Smooth muscle cell (in vitro differentiated cells): ENCODE measurements around the gene TRIM16. TPM values are rescaled to one million over a fixed set of nuclear protein-coding genes. Genes with fewer than 3 reads are reported as not detected.
A peak's percentile ranks its signal among the peaks of the same experiment; 100 is the strongest.
"Not testable (repeated sequence)": the region's sequence is repeated elsewhere in the genome, so short reads cannot be mapped to it uniquely, and the experiment has no call there.

Experiments
- DNase-seq: peaks from one replicate; lab custom pipeline; 2025; ENCODE audit not compliant: unreplicated experiment; lab: John Stamatoyannopoulos, UW
- H2AFZ ChIP-seq: fragments of 200-600 bp; sonication (generic); 2 replicates; pipeline ENCODE4 v1.6.0; 2016; ENCODE audit warnings: antibody characterized with exemption, low read depth, mild to moderate bottlenecking
- H3F3A ChIP-seq: fragments of 200-600 bp; sonication (generic); 2 replicates; pipeline ENCODE4 v1.6.0; 2017; ENCODE audit warnings: antibody characterized with exemption, low read depth
- H3K27ac ChIP-seq: fragments of 200-600 bp; sonication (generic); 2 replicates; pipeline ENCODE4 v1.5.1; 2016; ENCODE audit warnings: low read depth, mild to moderate bottlenecking
- H3K27me3 ChIP-seq: fragments of 200-600 bp; sonication (generic); 2 replicates; pipeline ENCODE4 v1.6.1; 2016; ENCODE audit warnings: low read depth, mild to moderate bottlenecking
- H3K36me3 ChIP-seq: fragments of 200-600 bp; sonication (generic); 2 replicates; pipeline ENCODE4 v1.5.1; 2016; ENCODE audit warnings: low read depth
- H3K4me1 ChIP-seq: fragments of 200-600 bp; sonication (generic); 2 replicates; pipeline ENCODE4 v1.5.1; 2016; ENCODE audit warnings: low read depth
- H3K4me2 ChIP-seq: fragments of 200-600 bp; sonication (generic); 2 replicates; pipeline ENCODE4 v1.6.0; 2016; ENCODE audit warnings: mild to moderate bottlenecking
- H3K4me3 ChIP-seq: fragments of 200-600 bp; sonication (generic); 2 replicates; pipeline ENCODE4 v1.5.1; 2016; ENCODE audit warnings: mild to moderate bottlenecking
- H3K79me2 ChIP-seq: fragments of 200-600 bp; sonication (generic); 2 replicates; pipeline ENCODE4 v1.6.0; 2016; ENCODE audit warnings: low read depth, mild to moderate bottlenecking
- H3K9ac ChIP-seq: fragments of 200-600 bp; sonication (generic); 2 replicates; pipeline ENCODE4 v1.6.0; 2016; ENCODE audit warnings: low read depth
- H3K9me3 ChIP-seq: fragments of 200-600 bp; sonication (generic); replicated peaks from 2 replicates; pipeline ENCODE4 v1.5.1; 2016; ENCODE audit warnings: low read depth
- H4K20me1 ChIP-seq: fragments of 200-600 bp; sonication (generic); 2 replicates; pipeline ENCODE4 v1.6.0; 2016; ENCODE audit warnings: low read depth
- WGBS: methylation state at CpG from one replicate; pipeline ENCODE4 v1.1.7; 2016; ENCODE audit warnings: low lambda C conversion rate; 5-methylcytosine and 5-hydroxymethylcytosine counted together
- polyA plus RNA-seq: library from polyadenylated mRNA; unstranded; fragments of >200 nt; fragmentation: Nextera tagmentation; extraction: Ambion mirVana; gene quantifications from 2 replicates; pipeline ENCODE4 v1.2.1, GENCODE V29; 2016
- total RNA-seq: library from RNA; depleted of rRNA; stranded (reverse); fragments of >200 nt; gene quantifications from 2 replicates; pipeline ENCODE4 v1.2.3, GENCODE V29; 2014

Gene TRIM16
- total and polyA plus RNA-seq, 2 experiments from 2014 or later = 20.7 to 29.7 TPM

DNA sequence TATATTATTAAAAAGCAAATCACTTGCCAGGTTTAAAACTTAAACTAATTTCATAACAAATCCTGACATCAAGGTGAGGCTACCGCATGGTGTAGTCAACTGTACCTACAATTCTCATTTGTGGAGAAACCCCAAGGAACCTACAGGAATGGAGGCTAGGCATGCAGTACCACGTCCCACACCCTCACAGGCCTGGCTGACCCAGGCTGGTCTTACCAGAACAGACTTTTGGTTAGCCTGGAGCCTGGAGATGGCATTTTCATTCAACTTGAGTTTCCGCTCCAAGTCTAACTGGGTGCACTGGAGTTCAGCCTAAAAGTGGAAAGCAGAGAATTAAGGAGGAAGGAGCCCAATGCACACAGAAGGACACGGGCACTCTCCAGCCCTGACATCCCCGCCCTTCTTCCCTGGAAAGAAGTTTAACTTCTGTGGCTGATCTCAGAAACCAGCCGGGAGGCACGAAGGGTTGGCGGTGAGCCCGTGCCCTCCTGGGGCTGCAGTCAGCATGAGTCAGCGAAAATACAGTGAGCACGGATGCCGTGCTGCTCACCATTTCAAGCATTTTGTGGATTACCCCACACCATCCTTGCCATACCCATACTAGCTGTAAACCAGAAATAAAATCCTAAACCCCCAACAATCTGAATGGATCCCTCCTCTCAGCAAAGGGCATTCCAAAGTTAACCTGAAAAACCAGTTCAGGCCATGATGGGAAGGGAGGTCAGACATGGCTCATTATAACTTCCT is 41.4 kb downstream of the TRIM16 start:
- Histone ChIP-seq H3K27ac (peak overlapping the region; percentile 62), H3K4me1 (peaks cover 11% of the 10 kb centered on the region)
- DNase-seq, H3K79me2 ChIP-seq, H3K9ac ChIP-seq, H3K4me3 ChIP-seq, H3K9me3 ChIP-seq, H3K4me2 ChIP-seq, H3K27me3 ChIP-seq, H2AFZ ChIP-seq, H3F3A ChIP-seq, H4K20me1 ChIP-seq, H3K36me3 ChIP-seq: not testable (repeated sequence)
- WGBS = 57% methylated on average over 3 of the region's 12 CpGs

- WGBS = 96% methylated on average over 4 of the region's 4 CpGs
- not testable (repeated sequence) for H3K4me3 ChIP-seq, H3K36me3 ChIP-seq, DNase-seq, H2AFZ ChIP-seq, H4K20me1 ChIP-seq, H3K4me2 ChIP-seq, H3K79me2 ChIP-seq, H3F3A ChIP-seq, H3K9me3 ChIP-seq, H3K9ac ChIP-seq, H3K27me3 ChIP-seq, H3K27ac ChIP-seq
- H3K4me1 ChIP-seq = peaks cover 11% of the 10 kb centered on the region
These were observed 42.1 kb downstream of the TRIM16 start for GRCh38 chr17:15642014-15642413.

DNA sequence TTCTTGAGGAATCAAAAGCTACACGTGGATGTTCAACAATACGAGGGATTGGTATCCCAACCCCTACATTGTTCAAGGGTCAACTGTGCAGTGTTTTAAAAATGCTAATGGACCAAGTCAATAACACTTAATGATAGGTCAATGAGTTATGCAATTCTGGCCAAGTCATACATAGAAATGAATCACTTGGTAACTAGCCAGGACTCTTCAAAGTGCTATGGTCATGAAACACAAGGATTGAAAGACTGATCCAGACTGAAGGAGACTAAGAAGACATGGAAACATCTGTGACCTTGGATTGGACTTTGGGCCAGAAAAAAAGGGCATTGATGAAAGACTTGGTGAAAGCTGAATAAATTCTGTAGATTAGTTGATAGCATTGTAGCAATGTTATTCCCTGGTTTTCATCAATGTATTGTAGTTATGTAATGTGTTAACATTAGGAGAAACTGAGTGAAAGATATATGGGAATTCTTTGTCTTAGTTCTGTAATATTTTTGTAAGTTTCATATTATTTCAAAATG is 53.1 kb downstream of the TRIM16 start:
- H3K36me3 ChIP-seq, H3K9ac ChIP-seq, H3K27ac ChIP-seq, H3K4me1 ChIP-seq, DNase-seq, H3K9me3 ChIP-seq, H3K4me3 ChIP-seq, H3K4me2 ChIP-seq, H3F3A ChIP-seq, H2AFZ ChIP-seq, H3K79me2 ChIP-seq, H3K27me3 ChIP-seq, H4K20me1 ChIP-seq: not testable (repeated sequence)
- 91% methylated on average over 2 of the region's 2 CpGs for WGBS

DNA sequence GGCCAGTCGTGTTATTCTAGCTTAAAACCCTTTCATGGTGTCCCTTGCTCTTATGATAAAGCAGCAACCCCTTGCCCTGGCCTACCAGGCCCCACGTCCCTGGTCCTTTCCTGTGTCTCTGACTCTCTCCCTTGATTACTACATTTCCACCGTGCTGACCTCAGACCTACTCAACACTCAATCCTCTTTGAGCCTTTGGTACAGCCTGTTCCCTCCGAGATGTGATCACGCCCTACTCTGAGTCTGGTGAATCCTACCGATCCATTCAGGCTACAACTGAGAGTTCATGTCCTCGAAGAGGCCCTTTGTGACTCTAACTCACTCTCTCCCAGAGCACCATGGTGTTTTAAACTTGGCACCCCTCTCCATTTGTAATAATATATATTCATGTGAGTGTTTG is 54.1 kb downstream of the TRIM16 start:
- WGBS = 85% methylated on average over 7 of the region's 7 CpGs
- DNase-seq, H3K79me2 ChIP-seq, H3K9ac ChIP-seq, H3K9me3 ChIP-seq, H4K20me1 ChIP-seq, H3K36me3 ChIP-seq, H3K4me1 ChIP-seq, H3K4me3 ChIP-seq, H3K4me2 ChIP-seq, H3K27ac ChIP-seq, H3K27me3 ChIP-seq, H3F3A ChIP-seq, H2AFZ ChIP-seq: not testable (repeated sequence)

GRCh38 chr17:15623661-15624209 is 60.4 kb downstream of the TRIM16 start:
- H3F3A ChIP-seq, H2AFZ ChIP-seq, H4K20me1 ChIP-seq, DNase-seq, H3K27me3 ChIP-seq, H3K27ac ChIP-seq, H3K4me1 ChIP-seq, H3K4me2 ChIP-seq, H3K36me3 ChIP-seq, H3K79me2 ChIP-seq, H3K9me3 ChIP-seq, H3K9ac ChIP-seq, H3K4me3 ChIP-seq: not testable (repeated sequence)
- WGBS = 91% methylated on average over 3 of the region's 3 CpGs

DNA sequence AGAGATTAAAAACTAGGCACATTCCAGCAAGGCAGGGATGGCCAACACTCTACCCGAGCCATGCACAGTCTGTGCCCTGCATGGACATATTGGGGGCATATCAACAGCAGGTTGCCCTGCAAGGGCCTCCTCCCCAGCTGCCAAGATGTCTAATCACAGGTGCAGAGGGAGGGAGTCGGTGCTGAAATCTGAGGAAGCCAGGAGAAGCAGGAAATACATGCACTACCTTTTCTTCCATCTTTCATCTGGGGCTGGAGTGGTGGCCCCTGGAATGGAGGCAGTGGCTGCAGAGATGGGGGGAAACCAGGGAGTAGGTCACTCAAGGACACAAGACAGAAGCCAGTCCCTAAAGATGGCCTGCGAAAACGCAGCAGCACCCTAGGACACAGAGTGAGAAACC is 60.9 kb downstream of the TRIM16 start:
- not testable (repeated sequence) for H3K27me3 ChIP-seq, H3K9me3 ChIP-seq, H3K27ac ChIP-seq, H4K20me1 ChIP-seq, DNase-seq, H2AFZ ChIP-seq, H3K36me3 ChIP-seq, H3K79me2 ChIP-seq, H3K9ac ChIP-seq, H3K4me3 ChIP-seq, H3K4me2 ChIP-seq, H3K4me1 ChIP-seq, H3F3A ChIP-seq
- 98% methylated on average over 3 of the region's 4 CpGs for WGBS

DNA sequence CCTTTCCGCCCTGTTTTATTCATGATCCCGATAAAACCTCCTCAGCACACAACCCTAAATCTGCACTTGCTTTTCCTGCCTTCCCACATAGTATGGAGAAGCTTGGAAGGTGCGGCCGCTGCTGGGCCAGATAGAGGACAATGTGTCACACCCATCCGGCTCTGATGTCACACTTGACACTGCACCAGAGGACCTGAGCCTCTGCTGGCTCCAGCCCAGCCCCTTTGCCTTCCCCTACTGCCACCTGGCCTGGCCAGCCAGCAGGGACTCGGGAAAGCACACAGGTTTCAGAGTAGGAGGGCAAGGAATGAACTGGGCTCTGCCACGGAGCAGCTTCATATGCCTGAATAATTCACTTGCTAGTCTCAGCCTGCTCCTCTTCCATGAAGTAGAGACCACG is 62.0 kb downstream of the TRIM16 start:
- H2AFZ ChIP-seq, H3K4me2 ChIP-seq, H3K27ac ChIP-seq, H3K27me3 ChIP-seq, DNase-seq, H3F3A ChIP-seq, H3K36me3 ChIP-seq, H4K20me1 ChIP-seq, H3K9ac ChIP-seq, H3K4me3 ChIP-seq, H3K4me1 ChIP-seq, H3K79me2 ChIP-seq, H3K9me3 ChIP-seq: not testable (repeated sequence)
- 85% methylated on average over 6 of the region's 8 CpGs for WGBS

DNA sequence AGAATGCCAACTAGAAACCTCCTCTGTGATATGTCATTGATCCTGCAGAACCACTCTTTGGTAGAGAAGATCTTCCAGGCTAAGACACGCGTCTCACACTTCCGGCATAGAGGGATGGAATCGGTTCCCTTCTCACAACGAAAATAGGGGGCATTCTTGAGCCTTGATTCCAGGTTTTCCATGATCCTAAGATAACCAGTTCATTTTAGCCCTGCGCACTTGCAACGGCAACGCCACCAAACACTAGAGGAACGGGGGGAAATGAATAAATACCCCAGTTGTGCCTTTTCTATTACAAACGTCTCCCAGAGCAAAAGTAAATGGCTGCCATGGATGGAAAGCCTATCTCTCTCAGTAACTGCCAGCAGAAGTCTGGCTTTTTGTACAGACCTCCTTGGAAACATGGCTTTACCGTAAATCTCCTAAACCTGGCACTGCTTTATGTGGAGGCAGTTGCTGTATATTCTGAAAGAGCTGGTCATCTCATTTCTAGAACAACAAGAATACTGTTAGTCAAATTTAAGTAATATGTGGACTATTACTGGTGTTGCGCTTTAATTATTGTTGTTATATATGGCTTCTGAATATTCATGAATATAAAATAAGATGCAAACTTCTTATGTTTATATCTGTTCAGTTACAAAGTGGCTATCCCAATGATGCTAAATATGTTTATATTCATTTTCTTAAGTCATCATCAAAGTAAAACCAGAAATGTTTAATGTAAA is 64.6 kb downstream of the TRIM16 start, which contains the start of gene FBXW10B:
Gene FBXW10B, minus strand, starts transcription at position 374 of the 728 bp plus-strand sequence. Its CDS starts 192 bp downstream, at position 182.
- not testable (repeated sequence) for H3K9ac ChIP-seq, H2AFZ ChIP-seq, H3K27me3 ChIP-seq, H3K36me3 ChIP-seq, H3K27ac ChIP-seq, H3K79me2 ChIP-seq, H3K9me3 ChIP-seq, H3F3A ChIP-seq, H3K4me1 ChIP-seq, H4K20me1 ChIP-seq, DNase-seq
- peak within 1 kb of the TSS; percentile 33 for H3K4me3 ChIP-seq
- WGBS = 53% methylated on average over 11 of the region's 12 CpGs
- H3K4me2 ChIP-seq = peak within 1 kb of the TSS; percentile 35
